MM.1S (cell line): ENCODE results near the gene CCL1.

Source experiments
- DNase-seq: peaks from one replicate; pipeline ENCODE4 v3.0.0-alpha.2; 2015
- H2AFZ ChIP-seq: fragments of 300-600 bp; sonication (generic); 2 replicates; pipeline ENCODE4 v1.6.0; 2016; ENCODE audit warnings: antibody characterized with exemption, low read length
- H3F3A ChIP-seq: fragments of 300-600 bp; sonication (generic); 2 replicates; pipeline ENCODE4 v1.6.1; 2016; ENCODE audit warnings: mild to moderate bottlenecking, antibody characterized with exemption, low read length, moderate library complexity, mixed read lengths; ENCODE audit not compliant: insufficient read depth
- H3K27ac ChIP-seq: fragments of 300-600 bp; sonication (generic); 2 replicates; pipeline ENCODE4 v1.5.1; 2016; ENCODE audit warnings: mild to moderate bottlenecking, low read length
- H3K27me3 ChIP-seq: fragments of 300-600 bp; sonication (generic); replicated peaks from 2 replicates; pipeline ENCODE4 v1.6.0; 2016; ENCODE audit warnings: low read length; ENCODE audit not compliant: insufficient read depth
- H3K36me3 ChIP-seq: fragments of 300-600 bp; sonication (generic); replicated peaks from 2 replicates; pipeline ENCODE4 v1.6.1; 2016; ENCODE audit warnings: mild to moderate bottlenecking, low read length, mixed read lengths; ENCODE audit not compliant: insufficient read depth
- H3K4me1 ChIP-seq: fragments of 300-600 bp; sonication (generic); 2 replicates; pipeline ENCODE4 v1.6.1; 2016; ENCODE audit warnings: low read length, mixed read lengths
- H3K4me2 ChIP-seq: fragments of 300-600 bp; sonication (generic); 2 replicates; pipeline ENCODE4 v1.6.0; 2016; ENCODE audit warnings: low read depth, low read length
- H3K4me3 ChIP-seq: fragments of 300-600 bp; sonication (generic); 2 replicates; pipeline ENCODE4 v1.5.1; 2016; ENCODE audit warnings: low read length, mixed read lengths
- H3K79me2 ChIP-seq: fragments of 300-600 bp; sonication (generic); 2 replicates; pipeline ENCODE4 v1.6.1; 2016; ENCODE audit warnings: mixed run types, low read length, mixed read lengths
- H3K9ac ChIP-seq: fragments of 300-600 bp; sonication (generic); 2 replicates; pipeline ENCODE4 v1.6.1; 2016; ENCODE audit warnings: low read length, mixed read lengths
- H3K9me2 ChIP-seq: fragments of 300-600 bp; sonication (generic); replicated peaks from 2 replicates; pipeline ENCODE4 v1.6.1; 2016; ENCODE audit warnings: mild to moderate bottlenecking, low read length, mixed read lengths; ENCODE audit not compliant: insufficient read depth
- H3K9me3 ChIP-seq: fragments of 300-600 bp; sonication (generic); replicated peaks from 2 replicates; pipeline ENCODE4 v1.6.1; 2016; ENCODE audit warnings: mild to moderate bottlenecking, low read length, mixed read lengths; ENCODE audit not compliant: insufficient read depth
- H4K20me1 ChIP-seq: fragments of 300-600 bp; sonication (generic); 2 replicates; pipeline ENCODE4 v1.6.1; 2016; ENCODE audit warnings: mild to moderate bottlenecking, low read length, moderate library complexity, mixed read lengths; ENCODE audit not compliant: insufficient read depth
- EZH2 ChIP-seq: fragments of 300-600 bp; sonication (generic); optimal IDR thresholded peaks from 2 replicates; pipeline ENCODE3; 2017; ENCODE audit warnings: low read depth, mild to moderate bottlenecking, antibody characterized with exemption, low read length, mixed read lengths
- EZH2phosphoT487 ChIP-seq: fragments of 300-600 bp; sonication (generic); IDR thresholded peaks from 2 replicates; pipeline ENCODE4 v1.6.1; 2018; ENCODE audit warnings: antibody characterized with exemption, low read length
- TF ChIP-seq, protein P1 (sequence below): fragments of 300-600 bp; sonication (generic); IDR thresholded peaks from 2 replicates; pipeline ENCODE4 v1.5.1; 2016; ENCODE audit warnings: antibody characterized with exemption, low read length, mixed read lengths

CCL1 gene

DNA sequence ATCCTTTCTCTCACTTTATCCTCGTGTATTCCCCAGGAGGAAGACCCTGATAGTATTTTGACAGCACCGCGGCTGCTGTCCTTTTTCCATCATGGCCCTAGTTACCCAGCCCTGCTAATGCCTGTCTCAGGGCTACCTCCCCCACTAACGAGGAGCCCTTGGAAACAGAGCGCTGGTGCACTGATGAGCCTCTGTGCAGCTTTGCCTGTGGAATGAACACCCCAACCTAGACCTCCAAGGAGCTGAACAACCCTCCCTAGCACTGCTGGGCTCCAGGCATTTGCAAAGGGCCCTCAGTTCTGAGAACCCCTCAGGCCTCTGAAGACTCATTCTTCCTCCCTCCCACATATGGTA, 23.3 kb upstream of the CCL1 start:
- DNase-seq: no peak
- H3K27me3 ChIP-seq: no peaks in the 10 kb centered on the region
- H3K4me3 ChIP-seq: no peak overlapping the region
- H3K27ac ChIP-seq: peak overlapping the region; percentile 92
- H3K9me2 ChIP-seq: no peaks in the 10 kb centered on the region
- H3K4me1 ChIP-seq: peaks cover 95% of the 10 kb centered on the region
- peak overlapping the region; percentile 65; the same call in 1 of the 2 replicates for H3K9ac ChIP-seq
- no peaks in the 10 kb centered on the region for H3K9me3 ChIP-seq
- H2AFZ ChIP-seq: no peak overlapping the region
- no peak for TF ChIP-seq EZH2phosphoT487
- TF ChIP-seq EZH2: no peak
- TF ChIP-seq, protein P1, sequence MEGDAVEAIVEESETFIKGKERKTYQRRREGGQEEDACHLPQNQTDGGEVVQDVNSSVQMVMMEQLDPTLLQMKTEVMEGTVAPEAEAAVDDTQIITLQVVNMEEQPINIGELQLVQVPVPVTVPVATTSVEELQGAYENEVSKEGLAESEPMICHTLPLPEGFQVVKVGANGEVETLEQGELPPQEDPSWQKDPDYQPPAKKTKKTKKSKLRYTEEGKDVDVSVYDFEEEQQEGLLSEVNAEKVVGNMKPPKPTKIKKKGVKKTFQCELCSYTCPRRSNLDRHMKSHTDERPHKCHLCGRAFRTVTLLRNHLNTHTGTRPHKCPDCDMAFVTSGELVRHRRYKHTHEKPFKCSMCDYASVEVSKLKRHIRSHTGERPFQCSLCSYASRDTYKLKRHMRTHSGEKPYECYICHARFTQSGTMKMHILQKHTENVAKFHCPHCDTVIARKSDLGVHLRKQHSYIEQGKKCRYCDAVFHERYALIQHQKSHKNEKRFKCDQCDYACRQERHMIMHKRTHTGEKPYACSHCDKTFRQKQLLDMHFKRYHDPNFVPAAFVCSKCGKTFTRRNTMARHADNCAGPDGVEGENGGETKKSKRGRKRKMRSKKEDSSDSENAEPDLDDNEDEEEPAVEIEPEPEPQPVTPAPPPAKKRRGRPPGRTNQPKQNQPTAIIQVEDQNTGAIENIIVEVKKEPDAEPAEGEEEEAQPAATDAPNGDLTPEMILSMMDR: no peak
- peak overlapping the region; percentile 54; the same call in 1 of the 2 replicates for H3K4me2 ChIP-seq
- H3F3A ChIP-seq: peaks cover 75% of the 10 kb centered on the region
- no peaks in the 10 kb centered on the region for H3K36me3 ChIP-seq
- no peaks in the 10 kb centered on the region for H4K20me1 ChIP-seq
- peaks cover 4% of the 10 kb centered on the region; the same call in 1 of the 2 replicates for H3K79me2 ChIP-seq

- Histone ChIP-seq H3K9me2 (no peaks in the 10 kb centered on the region), H3K27ac (no peak overlapping the region), H2AFZ (no peak overlapping the region), H3K4me2 (no peak overlapping the region), H3K36me3 (no peaks in the 10 kb centered on the region), H3K4me3 (no peak overlapping the region), H3K4me1 (peaks cover 95% of the 10 kb centered on the region), H4K20me1 (no peaks in the 10 kb centered on the region), H3K9me3 (no peaks in the 10 kb centered on the region), H3K27me3 (no peaks in the 10 kb centered on the region), H3F3A (peaks cover 74% of the 10 kb centered on the region), H3K79me2 (peaks cover 4% of the 10 kb centered on the region; the same call in 1 of the 2 replicates), H3K9ac (no peak overlapping the region)
- no peak for DNase-seq
- TF ChIP-seq, protein P1: no peak
- TF ChIP-seq EZH2: no peak
- TF ChIP-seq EZH2phosphoT487: no peak
Observed at GRCh38 chr17:34384822-34385605, 22.0 kb upstream of the CCL1 start.

- peak overlapping the region; percentile 92; the same call in 1 of the 2 replicates for H3K27ac ChIP-seq
- peaks cover 4% of the 10 kb centered on the region; the same call in 1 of the 2 replicates for H3K79me2 ChIP-seq
- H3K4me3 ChIP-seq: no peak overlapping the region
- no peak overlapping the region for H3K9ac ChIP-seq
- peaks cover 74% of the 10 kb centered on the region for H3F3A ChIP-seq
- H3K36me3 ChIP-seq: no peaks in the 10 kb centered on the region
- peaks cover 95% of the 10 kb centered on the region for H3K4me1 ChIP-seq
- no peaks in the 10 kb centered on the region for H3K9me3 ChIP-seq
- no peak overlapping the region for H3K4me2 ChIP-seq
- DNase-seq: no peak
- H4K20me1 ChIP-seq: no peaks in the 10 kb centered on the region
- TF ChIP-seq EZH2 (no peak), EZH2phosphoT487 (no peak)
- TF ChIP-seq, protein P1: no peak
- H3K9me2 ChIP-seq: no peaks in the 10 kb centered on the region
- no peak overlapping the region for H2AFZ ChIP-seq
- no peaks in the 10 kb centered on the region for H3K27me3 ChIP-seq
Observed at GRCh38 chr17:34384271-34384670, 21.2 kb upstream of the CCL1 start.
